Activated CD4-positive, CD25-positive, alpha-beta regulatory T cell treated with anti-CD3 and anti-CD28 coated beads, Interleukin-2, amount 50 U/mL, for 16 hours (primary cell): ENCODE data around the gene NSG2.
"Not testable (repeated sequence)": the region's sequence is repeated elsewhere in the genome, so short reads cannot be mapped to it uniquely, and the experiment has no call there.

Experiments
- DNase-seq: peaks from one replicate; pipeline ENCODE4 v3.0.0-alpha.2; 2020; ENCODE audit warnings: low read depth, low spot score

Gene NSG2

GRCh38 chr5:174045470-174046025 lies at the start of gene NSG2:
NSG2 (plus strand) TSS chr5:174045706; CDS start chr5:174046756, 1,050 bp downstream.
- DNase-seq, result no peak

GRCh38 chr5:173997331-173997730 lies 48.2 kb upstream of the NSG2 start:
- no peak for DNase-seq

DNA sequence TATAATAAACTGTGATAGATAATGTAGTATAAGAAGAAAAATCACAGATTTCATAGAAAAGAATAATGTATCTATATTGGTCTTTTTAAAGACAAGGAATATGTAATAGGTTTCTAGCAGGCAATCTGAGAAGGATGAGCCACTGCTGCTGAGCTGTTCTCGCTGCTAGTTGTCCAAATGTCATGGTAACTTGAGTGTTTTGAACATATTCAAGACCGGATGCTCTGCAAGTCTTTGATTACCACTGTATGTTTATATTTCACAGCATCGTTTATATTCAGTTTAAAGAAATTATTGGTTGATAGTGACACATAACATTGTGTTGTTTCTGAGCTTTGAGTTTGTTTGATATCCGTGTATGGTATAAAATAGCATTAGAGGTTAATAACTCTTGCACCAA lies 47.0 kb upstream of the NSG2 start:
- DNase-seq, result no peak

- no peak for DNase-seq
Measured at GRCh38 chr5:174000076-174000475, 45.4 kb upstream of the NSG2 start.

GRCh38 chr5:174003795-174004194 lies 41.7 kb upstream of the NSG2 start:
- no peak for DNase-seq

DNA sequence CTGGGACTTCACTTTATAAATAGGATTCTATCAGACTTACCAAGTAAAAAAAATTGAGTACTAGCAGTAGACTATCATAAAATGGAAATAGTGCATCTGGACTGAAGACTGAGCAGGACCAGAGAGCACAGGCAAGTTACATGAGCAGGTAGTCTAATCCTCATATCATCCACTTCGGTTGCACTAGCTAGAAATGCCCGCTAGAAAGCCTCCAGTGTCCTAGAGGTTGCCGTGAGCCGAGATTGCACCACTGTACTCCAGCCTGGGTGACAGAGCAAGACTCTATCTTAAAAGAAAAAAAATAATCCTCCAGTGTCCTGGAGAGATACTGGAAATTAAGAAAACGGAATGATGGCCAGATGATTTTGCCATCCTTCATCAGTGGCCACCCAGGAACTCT lies 36.6 kb upstream of the NSG2 start:
- DNase-seq, result no peak

DNA sequence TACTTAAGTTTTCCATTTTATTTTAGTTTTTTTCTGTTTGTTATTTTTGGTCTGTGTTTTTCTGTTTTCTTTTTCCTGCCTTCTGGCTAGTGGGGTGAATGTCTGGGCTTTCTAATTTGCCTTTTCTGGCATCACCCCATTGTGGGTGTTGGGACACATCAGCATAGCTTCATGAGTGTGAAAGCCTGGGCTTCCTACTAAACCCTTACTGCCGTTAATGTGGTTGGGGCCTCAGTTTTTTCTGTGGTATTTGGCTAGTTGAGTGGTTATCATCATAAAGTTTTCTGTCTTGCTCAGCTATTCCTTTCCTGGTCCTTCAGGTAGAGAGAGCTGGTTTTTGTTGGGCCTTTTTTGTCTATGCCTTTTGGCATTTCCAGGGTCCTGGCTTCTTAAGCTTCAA lies 35.1 kb upstream of the NSG2 start:
- no peak for DNase-seq

- DNase-seq, result no peak
Measured at GRCh38 chr5:174011441-174011840, 34.1 kb upstream of the NSG2 start.

- not testable (repeated sequence) for DNase-seq
Measured at GRCh38 chr5:174020069-174020927, 25.2 kb upstream of the NSG2 start.

DNA sequence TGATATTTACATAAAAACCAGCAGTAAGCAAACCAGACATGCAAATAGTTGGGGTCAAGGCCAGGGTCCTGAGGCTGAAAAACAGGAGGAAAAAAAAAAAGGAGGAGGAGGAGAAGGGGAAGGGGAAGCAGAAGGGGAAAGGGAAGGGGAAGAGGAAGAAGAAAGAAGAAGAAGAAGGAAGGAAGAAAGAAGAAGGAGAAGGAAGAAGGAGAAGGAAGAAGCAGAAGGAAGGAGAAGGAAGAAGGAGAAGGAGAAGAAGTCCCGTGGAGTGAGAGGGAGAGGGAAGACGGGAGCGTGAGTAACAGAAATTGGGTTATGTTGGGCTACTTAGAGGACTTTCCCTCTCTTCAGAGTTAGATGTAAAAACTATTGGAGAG lies 24.6 kb upstream of the NSG2 start:
- no peak for DNase-seq

- DNase-seq, result no peak
Measured at GRCh38 chr5:174022384-174023095, 23.0 kb upstream of the NSG2 start.

GRCh38 chr5:174030286-174030685 lies 15.2 kb upstream of the NSG2 start:
- DNase-seq, result no peak

DNA sequence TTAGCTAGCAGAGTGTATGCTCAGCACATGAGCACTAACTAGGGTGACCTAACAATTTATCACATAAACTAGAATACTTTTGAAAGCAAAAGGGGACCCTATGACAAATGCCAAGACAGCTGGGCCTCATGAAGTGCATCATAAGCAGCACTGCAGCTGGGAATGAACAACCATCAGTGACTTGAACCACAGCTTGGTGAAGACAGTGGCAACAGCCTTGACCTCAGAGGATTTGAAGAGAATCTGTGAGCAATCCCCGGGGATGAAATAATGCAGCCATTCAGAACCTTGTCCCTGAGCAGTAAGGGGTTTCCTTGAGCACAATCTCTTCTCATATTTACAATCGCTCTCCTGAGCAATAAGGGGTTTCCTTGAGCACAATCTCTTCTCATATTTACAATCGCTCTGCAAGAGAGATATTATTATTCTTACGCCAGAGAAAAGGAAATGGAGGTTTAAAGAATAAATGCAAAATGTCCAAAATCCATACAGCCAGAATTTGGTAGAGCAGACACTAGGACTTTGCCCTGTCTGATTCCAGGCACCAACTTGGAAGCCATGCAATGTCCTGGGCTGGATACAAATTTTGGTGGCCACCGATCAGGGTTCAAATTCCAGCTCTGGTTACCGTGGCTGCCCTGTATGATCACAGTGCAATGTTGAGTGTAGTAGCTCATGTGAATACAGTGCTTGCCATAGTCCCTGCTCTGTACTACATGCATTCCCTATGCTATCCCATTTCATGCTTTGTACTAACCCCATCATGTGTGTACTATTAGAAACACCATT lies 846 bp upstream of the NSG2 start:
- DNase-seq, result no peak

GRCh38 chr5:174046558-174046957 lies 1.1 kb downstream of the NSG2 start:
- DNase-seq, result no peak

DNA sequence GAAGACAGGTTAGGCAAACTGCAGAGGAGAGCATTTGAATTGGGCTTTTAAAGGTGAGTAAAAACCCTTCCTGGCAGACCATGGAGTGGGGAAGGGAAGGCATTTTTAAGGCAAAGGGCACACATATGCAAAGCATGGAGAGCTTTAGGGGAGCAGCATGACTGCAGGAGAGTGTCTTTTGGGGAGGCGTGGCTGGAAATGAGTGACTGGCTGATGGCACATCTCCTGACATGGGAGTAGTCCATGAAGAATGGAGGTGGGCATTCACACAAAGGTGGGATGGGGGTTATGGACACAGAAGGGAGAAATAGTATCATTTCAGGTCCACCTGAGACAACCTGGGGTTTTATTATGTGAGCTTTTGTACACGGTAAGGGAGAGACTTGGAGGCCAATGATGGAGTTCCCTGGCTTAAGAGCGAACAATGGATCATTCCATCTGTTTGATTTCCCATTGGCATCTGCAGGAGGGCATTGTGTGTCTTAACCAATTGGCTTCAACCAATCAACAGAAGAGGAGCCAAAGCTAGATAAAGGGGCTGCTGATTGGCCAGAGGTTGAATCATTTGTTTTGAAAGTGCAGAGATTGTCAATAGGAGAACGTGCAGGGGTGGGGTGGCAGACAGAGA lies 2.1 kb downstream of the NSG2 start:
- no peak for DNase-seq

DNA sequence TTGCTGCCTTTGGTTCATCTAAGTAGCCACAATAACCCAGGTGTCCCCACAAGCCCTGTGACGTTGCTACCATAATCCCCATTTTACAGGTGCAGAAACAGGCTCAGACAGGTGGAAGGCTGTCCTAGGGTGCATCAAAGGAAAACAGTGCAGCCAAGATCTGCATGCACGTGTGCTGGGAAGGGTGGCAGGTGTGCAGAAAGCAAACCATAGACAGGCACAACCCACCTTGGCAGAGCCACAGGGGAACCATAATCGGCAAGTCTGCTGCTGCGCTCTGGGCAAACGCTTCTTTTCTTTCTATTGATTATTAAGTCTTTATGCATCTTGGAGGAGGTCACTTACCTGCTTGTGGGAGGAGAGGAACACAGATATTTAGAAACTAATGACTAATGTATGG lies 7.1 kb downstream of the NSG2 start:
- no peak for DNase-seq

DNA sequence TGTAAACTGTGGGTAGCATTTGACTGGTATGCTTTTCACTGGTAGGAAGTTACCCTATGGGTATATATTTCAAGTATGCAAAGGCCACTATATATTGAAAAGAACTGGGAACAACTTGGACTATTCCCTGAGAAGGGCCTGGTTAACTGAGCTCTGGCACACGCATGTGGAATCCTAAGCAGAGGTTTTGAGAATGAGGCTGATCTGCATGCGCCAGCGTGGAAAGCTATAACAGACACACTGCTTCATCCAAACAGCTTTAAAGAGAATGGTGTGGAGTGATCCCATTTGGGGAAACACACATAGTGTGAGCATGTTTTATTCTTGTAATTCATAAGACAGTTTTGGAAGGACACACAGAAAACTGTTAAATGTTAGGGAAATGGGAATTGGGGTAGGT lies 8.4 kb downstream of the NSG2 start:
- no peak for DNase-seq

- DNase-seq, result no peak
Measured at GRCh38 chr5:174056064-174056847, 10.8 kb downstream of the NSG2 start.

GRCh38 chr5:174057206-174057605 lies 11.7 kb downstream of the NSG2 start:
- DNase-seq, result no peak

DNA sequence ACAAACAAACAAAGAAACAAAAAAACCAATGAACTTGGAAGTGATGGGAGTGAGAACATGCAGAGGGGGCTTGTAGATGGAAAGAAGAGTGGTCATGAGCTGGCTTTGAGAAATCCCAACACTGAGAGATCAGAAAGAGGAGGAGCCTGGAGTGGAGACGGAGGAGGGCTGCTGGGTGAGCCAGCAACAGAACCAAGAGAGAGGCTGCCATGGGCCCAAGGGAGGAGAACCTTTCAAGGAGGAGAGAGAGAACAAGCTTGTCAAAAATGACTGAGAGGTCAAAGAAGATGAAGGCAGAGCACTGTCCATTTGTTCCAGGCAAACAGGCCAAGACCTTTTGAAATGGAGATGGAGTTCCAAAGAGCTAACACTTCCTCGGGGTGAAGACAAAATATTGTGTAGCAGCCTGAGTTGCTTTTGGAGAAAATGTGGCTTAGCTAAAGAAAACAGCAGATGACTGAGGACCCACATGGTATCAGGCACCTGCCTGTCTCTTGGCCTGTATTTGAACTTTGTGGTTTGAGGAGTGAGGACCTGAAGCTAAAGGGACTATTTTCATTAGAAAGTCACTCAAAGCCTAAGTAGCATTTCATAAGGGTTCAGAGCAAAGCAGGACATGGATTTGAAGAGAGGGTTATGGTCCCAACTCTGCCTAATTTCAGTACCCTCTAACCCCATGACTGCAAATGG lies 13.1 kb downstream of the NSG2 start:
- DNase-seq, result no peak
